Activated CD8-positive, alpha-beta memory T cell treated with anti-CD3 and anti-CD28 coated beads, Interleukin-2, amount 50 U/mL, for 4 hours (primary cell): Measurements from ENCODE around the gene IPO5.
"Not testable (repeated sequence)": the region's sequence is repeated elsewhere in the genome, so short reads cannot be mapped to it uniquely, and the experiment has no call there.

Experiments used
- DNase-seq: peaks from one replicate; pipeline ENCODE4 v3.0.0-alpha.2; 2020

Gene IPO5

GRCh38 chr13:98019186-98019585 is 65.7 kb downstream of the IPO5 start:
- no peak for DNase-seq

- no peak for DNase-seq
These were observed 66.8 kb downstream of the IPO5 start for GRCh38 chr13:98020271-98020670.

GRCh38 chr13:98022210-98022609 is 68.7 kb downstream of the IPO5 start:
- DNase-seq, result no peak

GRCh38 chr13:98025480-98026025 is 72.1 kb downstream of the IPO5 start:
- no peak for DNase-seq

GRCh38 chr13:98026457-98026857 is 73.0 kb downstream of the IPO5 start:
- no peak for DNase-seq

GRCh38 chr13:98032168-98032567 is 78.7 kb downstream of the IPO5 start:
- DNase-seq, result no peak

- DNase-seq, result no peak
These were observed 80.1 kb downstream of the IPO5 start for GRCh38 chr13:98033277-98034247.

GRCh38 chr13:98035373-98035772 is 81.9 kb downstream of the IPO5 start:
- no peak for DNase-seq

- DNase-seq, result not testable (repeated sequence)
These were observed 83.3 kb downstream of the IPO5 start for GRCh38 chr13:98036564-98037302.

GRCh38 chr13:98039261-98039660 is 85.8 kb downstream of the IPO5 start:
- no peak for DNase-seq

GRCh38 chr13:98039964-98040363 is 86.5 kb downstream of the IPO5 start:
- no peak for DNase-seq

- DNase-seq, result no peak
These were observed 87.8 kb downstream of the IPO5 start for GRCh38 chr13:98041081-98041820.

GRCh38 chr13:98044301-98044700 is 90.8 kb downstream of the IPO5 start:
- DNase-seq, result no peak

- DNase-seq, result not testable (repeated sequence)
These were observed 94.3 kb downstream of the IPO5 start for GRCh38 chr13:98047785-98048184.

GRCh38 chr13:98048265-98048664 is 94.8 kb downstream of the IPO5 start:
- no peak for DNase-seq

GRCh38 chr13:98050041-98050466 is 96.6 kb downstream of the IPO5 start:
- no peak for DNase-seq

- no peak for DNase-seq
These were observed 98.9 kb downstream of the IPO5 start for GRCh38 chr13:98052412-98052811.

- DNase-seq, result no peak
These were observed 100.8 kb downstream of the IPO5 start for GRCh38 chr13:98054301-98054700.

- DNase-seq, result no peak
These were observed 102.1 kb downstream of the IPO5 start for GRCh38 chr13:98055623-98056022.

GRCh38 chr13:98056839-98057410 is 103.5 kb downstream of the IPO5 start:
- no peak for DNase-seq

GRCh38 chr13:98059276-98059675 is 105.8 kb downstream of the IPO5 start:
- DNase-seq, result no peak

- DNase-seq, result no peak
These were observed 106.8 kb downstream of the IPO5 start for GRCh38 chr13:98060282-98060681.

GRCh38 chr13:98065468-98065867 is 112.0 kb downstream of the IPO5 start:
- no peak for DNase-seq
